DMS153 treated with DMSO at 0.1 percent for 48 hours (cell line): ENCODE data around the gene NFATC3.
"Not testable (repeated sequence)": the region's sequence is repeated elsewhere in the genome, so short reads cannot be mapped to it uniquely, and the experiment has no call there.

Experiments used
- DNase-seq: peaks from one replicate; lab custom pipeline; 2025; ENCODE audit not compliant: unreplicated experiment; lab: John Stamatoyannopoulos, UW

Gene NFATC3

DNA sequence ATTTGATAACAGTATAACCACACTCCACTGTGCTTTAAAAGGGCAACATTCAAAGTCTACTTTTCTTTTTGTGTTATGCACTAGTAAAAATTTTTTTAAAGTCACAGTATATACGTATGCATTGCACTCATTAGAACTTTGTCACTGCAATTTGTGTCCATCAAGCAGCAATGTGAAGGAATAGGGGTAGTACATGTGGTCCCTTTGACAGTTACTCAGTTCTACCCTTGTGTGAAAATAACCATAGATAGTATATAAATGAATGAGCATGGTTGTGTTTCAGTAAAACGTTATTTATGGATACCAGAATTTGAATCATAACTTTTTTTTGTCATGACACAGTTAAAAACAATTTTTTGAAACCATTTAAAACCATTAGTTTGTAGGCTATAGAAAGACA is 30.7 kb downstream of the NFATC3 start:
- DNase-seq = no peak

DNA sequence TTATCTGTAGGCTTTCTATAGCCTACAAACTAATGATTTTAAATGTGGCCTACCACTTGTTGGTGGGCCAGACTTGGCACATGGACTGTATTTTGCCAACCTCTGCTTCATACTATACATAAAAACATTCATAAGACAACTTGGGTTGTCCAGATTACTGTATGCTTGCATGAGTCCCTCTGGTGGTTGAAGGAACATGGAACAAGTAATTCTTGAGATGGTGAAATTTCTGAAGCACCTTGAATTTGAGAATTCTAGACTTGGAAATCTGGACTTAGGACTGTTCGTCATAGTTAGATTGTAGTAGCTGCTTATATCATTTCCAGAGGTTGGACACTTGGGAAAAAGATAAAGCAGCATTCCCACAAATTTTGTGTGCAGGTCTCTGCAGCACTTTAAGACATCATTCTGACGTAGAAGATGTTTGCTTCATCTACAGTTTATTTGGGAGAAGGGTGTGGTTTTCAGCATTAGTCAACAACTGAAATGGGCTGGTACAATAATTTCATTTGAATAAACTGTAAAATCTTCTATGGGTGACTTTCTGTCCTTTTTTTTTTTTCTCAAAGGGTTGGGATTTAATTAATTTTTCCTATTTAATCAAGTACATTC is 31.2 kb downstream of the NFATC3 start:
- DNase-seq = no peak

DNA sequence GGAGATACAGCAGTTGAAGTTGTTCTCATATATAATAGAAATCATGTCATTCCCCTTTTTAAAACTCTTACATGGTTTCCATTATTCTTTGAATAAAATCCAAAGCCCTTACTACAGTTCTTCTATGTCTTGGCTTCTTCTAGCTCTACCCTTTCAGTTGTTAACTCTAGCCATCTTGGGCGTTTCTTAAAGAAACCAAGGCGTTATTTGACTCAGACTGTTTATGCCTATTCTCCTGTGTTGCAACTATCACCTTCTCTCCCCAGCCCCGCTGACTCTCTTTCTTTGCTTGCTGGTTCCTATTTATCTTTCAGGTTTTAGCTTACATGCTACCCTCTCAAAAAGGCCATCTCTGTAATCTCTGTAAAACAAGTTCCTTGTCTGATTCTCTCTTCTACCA is 32.7 kb downstream of the NFATC3 start:
- DNase-seq = no peak

DNA sequence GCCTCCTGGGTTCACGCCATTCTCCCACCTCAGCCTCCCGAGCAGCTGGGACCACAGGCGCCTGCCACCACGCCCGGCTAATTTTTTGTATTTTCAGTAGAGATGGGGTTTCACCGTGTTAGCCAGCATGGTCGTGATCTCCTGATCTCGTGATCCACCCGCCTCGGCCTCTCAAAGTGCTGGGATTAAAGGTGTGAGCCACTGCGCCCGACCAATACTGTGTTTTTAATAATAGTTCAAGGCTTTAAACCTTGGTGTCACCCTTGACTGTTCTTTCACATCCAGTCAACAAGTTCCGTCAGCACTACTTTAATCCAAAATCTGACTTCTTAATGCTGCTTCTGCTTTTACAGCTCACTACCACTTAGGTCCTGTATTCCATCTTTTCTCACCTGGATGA is 33.8 kb downstream of the NFATC3 start:
- not testable (repeated sequence) for DNase-seq

DNA sequence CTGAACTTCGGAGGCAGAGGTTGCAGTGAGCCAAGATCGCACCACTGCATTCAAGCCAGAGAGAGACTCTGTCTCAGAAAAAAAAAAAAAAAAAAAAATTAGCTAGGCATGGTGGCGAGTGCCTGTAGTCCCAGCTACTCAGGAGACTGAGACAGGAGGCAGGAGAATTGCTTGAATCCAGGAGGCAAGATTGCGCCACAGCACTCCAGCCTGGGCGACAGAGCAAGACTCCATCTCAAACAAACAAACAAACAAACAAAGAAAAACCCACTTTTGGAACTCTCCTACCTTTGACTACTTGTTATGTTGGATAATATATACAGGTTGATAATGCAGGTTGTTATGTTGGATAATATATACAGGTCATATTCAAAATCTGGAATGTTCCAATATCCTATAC is 35.3 kb downstream of the NFATC3 start:
- DNase-seq = not testable (repeated sequence)

DNA sequence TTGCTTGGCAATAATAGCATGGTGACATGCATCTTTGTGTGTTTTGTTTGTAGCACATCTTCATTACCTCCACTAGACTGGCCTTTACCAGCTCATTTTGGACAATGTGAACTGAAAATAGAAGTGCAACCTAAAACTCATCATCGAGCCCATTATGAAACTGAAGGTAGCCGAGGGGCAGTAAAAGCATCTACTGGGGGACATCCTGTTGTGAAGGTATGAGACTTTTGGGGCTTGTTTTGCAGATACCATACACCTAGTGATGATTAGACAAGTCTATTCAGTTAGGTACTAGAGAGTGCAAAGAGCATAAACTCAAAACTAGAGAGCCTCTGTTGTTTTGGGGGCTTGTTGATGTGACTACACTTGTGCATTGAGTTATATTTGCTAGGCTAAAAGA is 41.2 kb downstream of the NFATC3 start:
- DNase-seq = no peak

DNA sequence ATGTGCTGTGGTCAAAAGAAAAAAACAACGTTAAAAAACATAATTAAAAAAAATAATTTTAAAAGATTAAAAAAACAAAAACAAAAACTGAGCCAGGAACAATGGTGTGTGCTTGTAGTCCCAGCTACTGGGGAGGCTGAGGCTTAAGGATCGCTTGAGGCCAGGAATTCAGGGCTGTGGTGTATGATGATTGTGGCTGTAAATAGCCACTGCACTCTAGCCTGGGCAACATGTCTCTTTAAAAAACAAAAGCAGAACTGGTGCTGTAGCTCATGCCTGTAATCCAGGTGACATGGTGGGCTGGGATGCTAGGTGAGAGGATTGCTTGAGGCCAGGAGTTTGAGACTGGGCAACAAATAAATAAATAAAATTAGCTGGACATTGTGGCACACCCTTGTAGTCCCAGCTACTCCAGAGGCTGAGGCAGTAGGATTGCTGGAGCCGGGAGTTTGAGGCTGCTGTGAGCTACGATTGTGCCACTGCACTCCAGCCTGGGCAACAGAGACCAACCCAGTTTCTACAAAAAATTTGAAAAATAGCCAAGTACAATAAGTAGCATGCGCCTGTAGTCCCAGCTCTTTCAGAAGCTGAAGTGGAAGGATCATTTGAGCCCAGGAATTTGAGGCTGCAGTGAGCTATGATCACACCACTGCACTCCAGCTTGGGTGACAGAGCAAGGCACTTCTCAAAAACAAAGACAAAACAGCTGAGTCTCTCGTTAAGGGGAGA is 43.6 kb downstream of the NFATC3 start:
- no peak for DNase-seq

DNA sequence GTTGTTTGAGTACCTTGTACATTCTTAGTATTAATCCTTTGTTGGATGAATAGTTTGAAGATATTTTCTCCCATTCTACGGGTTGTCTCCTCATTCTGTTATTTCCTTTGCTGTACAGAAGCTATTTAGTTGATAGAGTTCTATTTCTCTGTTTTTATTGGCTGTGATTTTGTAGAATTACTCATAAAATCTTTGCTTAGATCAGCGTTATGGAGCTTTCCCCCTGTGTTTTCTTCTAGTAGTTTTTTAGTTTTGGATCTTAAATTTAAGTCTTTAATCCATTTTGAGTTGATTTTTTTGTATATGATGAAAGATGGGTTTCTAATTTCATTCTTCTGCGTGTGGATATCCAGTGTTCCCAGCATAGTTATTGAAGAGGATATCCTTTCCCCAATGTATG is 45.4 kb downstream of the NFATC3 start:
- no peak for DNase-seq

DNA sequence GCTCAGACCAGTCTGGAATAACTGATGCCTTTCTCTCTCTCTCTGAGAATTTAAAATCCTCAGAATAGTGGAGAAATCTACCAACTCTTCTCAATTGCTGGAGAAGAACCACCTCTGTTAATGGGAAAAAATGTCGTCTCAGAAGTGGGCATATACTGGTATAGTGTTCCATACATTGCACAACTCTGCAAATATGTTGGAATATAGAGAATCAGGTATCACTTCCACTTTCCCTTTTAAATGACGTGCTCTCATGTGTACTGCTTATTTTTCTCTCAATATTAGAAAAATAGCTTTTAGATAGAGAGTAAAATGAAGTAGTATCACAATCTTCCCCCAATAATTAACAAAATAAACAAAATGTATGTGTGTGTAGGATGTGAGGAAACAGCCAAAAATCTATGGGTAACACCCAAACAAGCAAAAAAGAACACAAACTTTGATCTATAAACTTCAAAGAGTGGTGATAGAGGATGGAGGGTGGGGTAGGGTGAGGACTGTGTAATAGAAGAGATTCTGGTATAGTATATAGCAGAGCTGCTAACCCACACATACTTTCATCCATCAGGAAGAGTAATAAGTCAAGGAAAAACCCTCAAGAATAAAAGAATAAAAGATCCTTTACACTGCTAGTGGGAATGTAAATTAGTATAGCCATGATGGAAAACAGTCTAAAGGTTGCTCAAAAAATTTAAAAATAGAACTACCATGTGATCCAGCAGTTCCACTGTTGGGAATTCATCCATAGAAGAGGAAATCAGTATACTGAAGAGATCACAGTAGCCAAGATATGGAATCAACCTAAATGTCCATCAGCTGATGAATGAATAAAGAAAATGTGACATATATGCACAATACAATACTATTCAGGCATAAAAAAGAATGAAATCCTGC is 46.9 kb downstream of the NFATC3 start:
- DNase-seq = no peak

DNA sequence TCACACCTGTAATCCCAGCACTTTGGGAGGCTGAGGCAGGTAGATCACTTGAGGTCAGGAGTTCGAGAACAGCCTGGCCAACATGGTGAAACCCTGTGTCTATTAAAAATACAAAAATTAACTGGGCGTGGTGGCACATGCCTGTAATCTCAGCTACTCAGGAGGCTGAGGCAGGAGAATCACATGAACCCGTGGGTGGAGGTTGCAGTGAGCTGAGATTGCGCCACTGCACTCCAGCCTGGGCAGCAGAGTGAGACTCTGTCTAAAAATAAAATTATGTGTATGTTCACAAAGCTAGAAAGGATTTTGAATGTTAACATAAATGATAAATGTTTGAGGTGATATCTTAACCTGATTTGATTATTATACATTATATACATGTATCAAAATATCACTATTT is 47.8 kb downstream of the NFATC3 start:
- not testable (repeated sequence) for DNase-seq

DNA sequence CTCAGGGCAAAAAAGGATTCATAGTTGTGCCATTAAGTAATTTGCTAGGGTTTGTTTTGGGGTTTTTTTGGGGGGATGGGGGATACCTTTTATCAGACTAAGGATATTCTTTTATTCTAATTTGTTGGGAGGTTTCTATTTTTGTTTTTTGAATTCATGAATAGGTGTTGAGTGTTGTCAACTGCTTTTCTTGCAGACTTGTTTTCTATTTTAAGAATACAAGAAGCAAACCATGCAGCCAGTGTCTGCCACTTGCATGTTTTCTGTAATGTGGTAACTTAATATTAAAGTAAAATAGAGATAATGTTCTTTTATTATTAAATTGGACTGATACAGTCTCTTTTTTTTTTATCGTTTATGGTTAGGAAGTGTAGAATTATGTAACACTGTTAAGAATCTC is 49.5 kb downstream of the NFATC3 start:
- no peak for DNase-seq

DNA sequence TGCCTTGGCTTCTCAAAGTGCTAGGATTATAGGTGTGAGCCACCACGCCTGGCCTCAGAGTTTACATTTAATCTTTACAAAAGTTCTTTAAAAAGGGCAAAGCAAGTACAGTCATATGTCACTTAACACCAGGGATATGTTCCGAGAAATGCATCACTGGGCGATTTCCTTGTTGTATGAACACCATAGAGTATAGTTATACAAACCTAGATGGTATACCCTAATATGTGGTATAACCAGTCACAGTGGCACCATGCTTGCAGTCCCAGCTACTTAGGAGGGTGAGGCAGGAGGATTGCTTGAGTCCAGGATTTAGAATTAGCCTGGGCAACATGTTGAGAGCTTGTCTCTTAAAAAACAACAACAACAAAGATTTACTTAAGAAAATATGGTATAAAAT is 51.3 kb downstream of the NFATC3 start:
- DNase-seq = no peak

DNA sequence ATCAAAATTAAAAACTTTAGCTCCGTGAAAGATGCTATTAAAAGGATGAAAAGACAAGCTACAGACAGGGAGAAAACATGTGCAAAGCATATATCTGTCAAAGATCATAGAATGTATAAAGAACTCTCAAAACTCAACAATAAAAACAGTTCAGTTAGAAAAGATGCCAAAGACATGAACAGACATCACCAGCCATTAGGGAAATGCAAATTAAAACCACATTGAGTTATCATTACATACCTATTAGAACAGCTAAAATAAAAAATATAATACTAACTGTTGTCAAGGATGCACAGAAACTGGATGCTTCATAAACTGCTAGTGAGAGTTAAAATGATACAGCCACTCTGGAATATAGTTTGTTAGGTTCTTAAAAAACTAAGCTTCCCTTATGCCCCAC is 58.8 kb downstream of the NFATC3 start:
- no peak for DNase-seq

DNA sequence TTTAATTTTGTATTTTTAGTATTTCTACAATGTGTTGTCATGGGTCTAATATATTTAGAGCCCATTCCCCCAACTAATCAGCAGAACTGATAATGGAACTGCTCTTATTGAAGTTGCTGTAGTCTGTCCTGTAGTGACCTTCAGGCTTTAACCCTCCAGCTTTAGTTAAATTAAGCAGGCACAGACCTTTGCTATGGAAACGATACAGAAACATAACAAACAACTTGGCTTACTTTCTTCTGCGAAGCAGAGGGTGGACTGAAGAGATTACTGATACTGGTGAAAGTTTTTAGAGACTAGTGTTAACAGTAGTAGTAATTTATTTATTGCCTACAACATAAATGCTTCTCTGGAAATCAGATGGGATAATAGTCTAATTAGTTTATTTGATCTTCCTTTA is 61.4 kb downstream of the NFATC3 start:
- no peak for DNase-seq

DNA sequence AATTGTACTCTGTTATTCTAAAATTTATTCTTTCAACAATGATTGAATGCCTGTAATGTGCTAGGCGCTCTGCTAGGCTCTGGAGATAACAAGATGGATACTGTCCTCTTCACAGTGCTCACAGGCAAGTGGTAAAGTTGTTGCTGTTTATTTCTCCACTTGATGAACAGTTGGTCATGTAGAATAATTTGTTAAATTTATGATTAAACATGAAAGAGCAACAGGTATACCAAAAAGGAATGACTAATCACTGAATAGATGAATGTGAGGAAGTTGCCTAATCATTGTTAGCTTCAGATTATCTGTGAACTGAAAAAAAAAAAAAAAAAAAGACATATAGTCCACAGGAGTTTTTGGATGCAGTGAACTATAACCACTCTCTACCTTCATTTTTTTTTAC is 62.3 kb downstream of the NFATC3 start:
- DNase-seq = no peak

DNA sequence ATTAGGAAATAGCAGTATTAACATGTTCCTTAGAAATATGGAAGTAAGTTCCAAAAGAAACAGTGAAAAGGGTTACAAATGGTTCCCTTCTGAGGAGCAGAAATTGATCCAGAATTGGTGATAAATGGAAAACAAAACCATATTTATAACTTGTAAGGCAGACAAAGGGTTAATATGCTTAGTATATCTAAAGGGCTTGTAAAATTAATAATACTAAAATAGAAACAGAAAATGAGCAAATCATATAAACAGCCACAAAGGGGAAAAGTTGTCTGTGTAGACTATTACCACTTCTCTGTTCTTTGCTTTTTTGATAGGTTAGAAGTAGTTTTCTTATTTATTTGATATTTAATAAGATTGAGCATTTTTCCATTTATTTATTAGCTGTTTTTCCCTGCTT is 64.4 kb downstream of the NFATC3 start:
- no peak for DNase-seq

DNA sequence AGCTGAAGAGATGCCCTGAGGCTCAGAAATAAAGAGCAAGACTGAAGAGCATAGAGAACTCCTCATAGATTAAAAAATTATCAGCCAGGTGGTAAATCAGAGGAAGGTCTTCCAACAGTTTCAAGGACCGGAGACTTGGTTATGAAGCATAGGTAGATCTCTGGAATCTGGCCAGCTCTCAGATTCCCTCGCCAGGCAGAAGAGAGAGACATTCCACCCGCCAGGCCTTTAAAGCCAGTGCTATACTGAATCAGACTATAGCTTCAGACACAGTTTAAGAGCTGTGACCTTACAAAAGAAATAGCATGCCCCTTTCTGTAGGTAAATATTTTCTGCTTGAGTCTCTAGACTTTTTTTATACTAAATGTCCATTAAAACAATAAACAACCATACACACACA is 70.3 kb downstream of the NFATC3 start:
- no peak for DNase-seq

DNA sequence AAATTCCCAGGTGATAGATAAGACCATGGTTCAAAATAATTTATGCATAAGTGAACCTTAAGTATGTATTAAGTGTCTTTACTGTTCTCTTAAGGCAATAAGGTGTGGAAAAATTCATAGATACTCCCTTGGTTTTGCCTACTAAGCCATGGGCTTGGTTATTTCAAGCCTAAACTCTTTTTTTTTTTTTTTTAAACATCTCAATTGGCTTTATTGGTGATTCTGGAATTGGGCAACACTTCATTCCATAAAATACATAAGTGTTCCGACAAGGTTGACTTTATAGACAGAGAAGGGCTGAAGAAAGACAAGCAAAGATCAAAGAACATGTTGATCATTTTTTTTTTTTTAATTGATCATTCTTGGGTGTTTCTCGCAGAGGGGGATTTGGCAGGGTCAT is 77.2 kb downstream of the NFATC3 start:
- DNase-seq = no peak

DNA sequence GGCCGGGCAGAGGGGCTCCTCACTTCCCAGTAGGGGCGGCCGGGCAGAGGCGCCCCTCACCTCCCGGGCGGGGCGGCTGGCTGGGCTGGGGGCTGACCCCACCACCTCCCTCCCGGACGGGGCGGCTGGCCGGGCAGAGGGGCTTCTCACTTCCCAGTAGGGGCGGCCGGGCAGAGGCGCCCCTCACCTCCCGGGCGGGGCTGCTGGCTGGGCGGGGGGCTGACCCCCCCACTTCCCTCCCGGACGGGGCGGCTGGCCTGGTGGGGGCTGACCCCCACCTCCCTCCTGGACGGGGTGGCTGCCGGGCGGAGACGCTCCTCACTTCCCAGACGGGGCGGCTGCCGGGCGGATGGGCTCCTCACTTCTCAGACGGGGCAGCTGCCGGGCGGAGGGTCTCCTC is 78.1 kb downstream of the NFATC3 start:
- DNase-seq = not testable (repeated sequence)

DNA sequence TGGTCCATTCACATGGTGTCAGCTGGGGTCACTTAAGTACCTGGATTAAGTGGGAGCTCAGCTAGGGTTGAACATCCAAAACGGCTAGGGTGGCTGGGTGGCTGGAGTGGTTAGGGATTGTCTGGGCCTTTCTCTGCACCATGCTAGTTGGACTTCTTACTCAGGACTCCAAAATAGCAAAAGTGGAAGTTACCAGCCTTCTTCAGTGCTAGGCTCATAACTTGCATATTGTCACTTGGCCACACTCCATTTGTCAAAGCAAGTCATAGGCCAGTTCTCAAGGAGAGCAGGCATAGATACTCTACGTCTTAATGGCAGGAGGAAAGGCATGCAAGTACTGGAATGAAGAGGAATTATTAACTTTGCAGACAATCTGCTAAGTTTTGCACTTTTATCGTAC is 81.1 kb downstream of the NFATC3 start:
- no peak for DNase-seq

DNA sequence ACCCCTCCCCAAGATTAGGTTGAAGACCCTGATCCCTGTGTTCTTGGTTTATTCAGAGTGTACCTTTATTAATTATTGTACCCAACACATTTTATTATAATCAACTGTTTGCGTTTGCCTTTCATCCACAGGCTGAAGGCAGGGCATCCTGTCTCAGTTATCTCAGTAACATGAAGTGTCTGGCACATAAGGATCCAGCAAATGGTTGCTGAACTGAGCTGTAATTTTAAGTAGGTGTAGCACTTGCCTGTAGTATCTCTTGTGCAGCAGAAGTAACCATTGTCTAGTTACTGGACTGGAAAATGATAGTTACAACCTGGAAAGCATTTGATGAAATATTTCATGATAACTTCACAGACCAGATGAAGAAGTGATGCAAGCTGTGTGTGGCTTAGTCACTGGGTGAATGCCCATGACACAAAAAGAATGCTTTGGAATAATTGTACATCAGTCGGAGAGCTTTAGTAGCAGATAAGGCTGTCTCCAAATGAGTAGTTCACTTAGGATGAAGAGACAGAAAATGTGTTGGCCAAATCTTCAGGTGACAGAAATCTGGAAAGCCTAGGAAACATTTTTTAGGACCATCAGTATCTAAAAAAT is 94.1 kb downstream of the NFATC3 start:
- DNase-seq = no peak

DNA sequence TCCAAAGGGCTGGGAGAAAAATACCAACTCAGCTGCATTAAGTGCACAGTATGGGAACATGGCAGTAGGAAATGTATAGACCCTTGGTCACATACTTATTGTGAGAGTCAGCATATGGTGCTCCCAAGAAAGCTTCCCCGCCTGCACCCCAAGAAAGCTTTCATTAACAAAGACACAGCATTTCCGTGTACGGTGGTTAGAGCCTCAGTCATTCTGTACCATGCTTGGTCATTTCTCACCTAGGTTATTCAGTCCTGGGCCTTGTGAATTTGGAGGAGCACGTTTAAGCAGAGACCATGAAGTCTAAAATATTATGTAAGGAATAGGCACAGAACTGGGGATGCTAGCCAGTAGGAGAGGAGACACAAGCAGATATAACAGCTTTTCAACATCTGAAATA is 94.7 kb downstream of the NFATC3 start:
- no peak for DNase-seq
